ENCODE measurements around the gene MTHFD1L.

DNA sequence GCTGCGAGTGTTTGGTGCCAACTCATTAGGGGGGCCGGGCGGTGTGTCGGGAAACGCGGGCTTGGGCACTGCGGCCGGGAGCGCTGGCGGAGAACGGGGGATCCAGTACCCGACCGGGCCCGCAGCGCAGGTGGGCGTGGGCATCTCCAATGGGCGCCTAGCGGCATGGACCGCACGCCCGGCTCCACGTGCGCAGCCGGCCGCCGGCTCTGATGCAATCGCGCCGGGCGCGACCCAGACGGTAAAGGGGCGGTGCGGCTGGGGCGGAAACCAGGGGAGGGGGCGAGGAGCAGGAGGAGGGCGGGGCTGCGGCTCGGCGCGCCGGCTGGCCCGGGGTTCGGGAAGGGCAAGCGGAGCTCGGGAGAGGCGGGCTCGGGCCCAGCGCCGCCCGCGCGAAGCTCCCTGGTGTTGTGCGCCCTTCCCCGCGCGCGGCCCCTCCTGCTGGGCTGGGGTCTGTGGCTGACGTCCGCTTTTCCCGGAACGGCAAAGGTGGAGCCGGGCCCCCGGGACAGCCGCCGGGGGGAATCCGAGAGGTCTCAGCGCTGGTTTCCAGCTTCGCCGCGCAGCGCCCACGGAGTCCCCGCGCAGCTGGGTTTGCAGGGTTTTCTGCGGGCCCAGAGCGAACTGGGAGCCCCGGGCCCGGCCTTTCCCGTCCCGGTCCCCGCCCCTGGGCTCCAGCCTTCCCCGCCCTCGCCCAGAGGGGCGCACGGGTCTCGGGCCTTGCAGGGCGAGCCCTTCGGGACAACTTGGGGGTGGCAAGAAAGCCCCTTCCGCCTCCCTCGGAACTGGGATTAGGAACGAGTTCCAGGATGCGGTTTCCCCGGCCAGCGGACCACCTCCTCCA lies 867 bp downstream of the MTHFD1L start:
- TF ChIP-seq, protein P1, sequence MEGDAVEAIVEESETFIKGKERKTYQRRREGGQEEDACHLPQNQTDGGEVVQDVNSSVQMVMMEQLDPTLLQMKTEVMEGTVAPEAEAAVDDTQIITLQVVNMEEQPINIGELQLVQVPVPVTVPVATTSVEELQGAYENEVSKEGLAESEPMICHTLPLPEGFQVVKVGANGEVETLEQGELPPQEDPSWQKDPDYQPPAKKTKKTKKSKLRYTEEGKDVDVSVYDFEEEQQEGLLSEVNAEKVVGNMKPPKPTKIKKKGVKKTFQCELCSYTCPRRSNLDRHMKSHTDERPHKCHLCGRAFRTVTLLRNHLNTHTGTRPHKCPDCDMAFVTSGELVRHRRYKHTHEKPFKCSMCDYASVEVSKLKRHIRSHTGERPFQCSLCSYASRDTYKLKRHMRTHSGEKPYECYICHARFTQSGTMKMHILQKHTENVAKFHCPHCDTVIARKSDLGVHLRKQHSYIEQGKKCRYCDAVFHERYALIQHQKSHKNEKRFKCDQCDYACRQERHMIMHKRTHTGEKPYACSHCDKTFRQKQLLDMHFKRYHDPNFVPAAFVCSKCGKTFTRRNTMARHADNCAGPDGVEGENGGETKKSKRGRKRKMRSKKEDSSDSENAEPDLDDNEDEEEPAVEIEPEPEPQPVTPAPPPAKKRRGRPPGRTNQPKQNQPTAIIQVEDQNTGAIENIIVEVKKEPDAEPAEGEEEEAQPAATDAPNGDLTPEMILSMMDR (IDR thresholded peaks at IDR 0.05; ENCODE audit: borderline replicate concordance, extremely low read depth, low read length, poor library complexity, severe bottlenecking), result no peak
- no peak for TF ChIP-seq EZH2 (IDR thresholded peaks at IDR 0.05; ENCODE audit: borderline replicate concordance, low read depth, low read length, severe bottlenecking)

Measured in DND-41 (cell line).